Fibroblast of lung (primary cell): ENCODE data around the gene ZNF407.

ENCODE experiments used
- CTCF ChIP-seq, 2 donors: IDR thresholded peaks in 1 of 2; conservative IDR thresholded peaks in 1 of 2; 1 replicate in 1 of 2; 2 replicates in 1 of 2; pipeline ENCODE4 v1.5.1; 2011 to 2012; ENCODE audit warnings: low read length in 2 of 2, control low read depth in 1 of 2, inconsistent platforms in 1 of 2, low read depth in 1 of 2, mild to moderate bottlenecking in 1 of 2
- EZH2 ChIP-seq: IDR thresholded peaks from 2 replicates; pipeline ENCODE4 v1.5.1; 2012; ENCODE audit warnings: low read length, control low read depth, mild to moderate bottlenecking; ENCODE audit errors: missing control alignments

GRCh38 chr18:74728586-74728985 lies 130.9 kb downstream of the ZNF407 start:
- TF ChIP-seq CTCF (conservative IDR thresholded peaks at IDR 0.05 in 1 of 2, IDR thresholded peaks at IDR 0.05 in 1 of 2; ENCODE audit: low read depth in 1 of 2, low read length in 2 of 2) (no peak), EZH2 (no peak)
